NOMO-1 treated with dmso at 0.1 percent for 144 hours (cell line): ENCODE measurements around the gene CGB2.
"Not testable (repeated sequence)": the region's sequence is repeated elsewhere in the genome, so short reads cannot be mapped to it uniquely, and the experiment has no call there.

ENCODE experiments used
- DNase-seq: peaks from one replicate; lab custom pipeline; 2025; ENCODE audit not compliant: unreplicated experiment; lab: John Stamatoyannopoulos, UW

CGB2 gene

GRCh38 chr19:49009828-49010227 is 21.9 kb upstream of the CGB2 start:
- no peak for DNase-seq

GRCh38 chr19:49010453-49010852 is 21.2 kb upstream of the CGB2 start:
- DNase-seq = no peak

DNA sequence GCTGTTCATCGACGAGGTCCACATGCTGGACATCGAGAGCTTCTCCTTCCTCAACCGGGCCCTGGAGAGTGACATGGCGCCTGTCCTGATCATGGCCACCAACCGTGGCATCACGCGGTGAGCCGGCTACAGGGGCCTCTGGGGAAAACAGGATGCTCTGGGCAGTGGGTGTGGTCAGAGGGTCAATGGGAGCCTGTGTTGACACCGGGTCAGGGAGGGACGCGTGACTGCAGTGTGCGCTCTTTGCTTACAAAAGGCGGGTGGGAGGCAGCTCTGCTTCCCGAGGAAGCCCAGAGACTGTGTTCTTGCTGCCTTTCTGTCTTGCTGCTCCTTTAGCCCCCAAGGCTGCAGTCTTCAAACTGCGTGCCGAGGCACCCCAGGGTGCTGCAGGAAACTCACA is 20.5 kb upstream of the CGB2 start:
- no peak for DNase-seq

DNA sequence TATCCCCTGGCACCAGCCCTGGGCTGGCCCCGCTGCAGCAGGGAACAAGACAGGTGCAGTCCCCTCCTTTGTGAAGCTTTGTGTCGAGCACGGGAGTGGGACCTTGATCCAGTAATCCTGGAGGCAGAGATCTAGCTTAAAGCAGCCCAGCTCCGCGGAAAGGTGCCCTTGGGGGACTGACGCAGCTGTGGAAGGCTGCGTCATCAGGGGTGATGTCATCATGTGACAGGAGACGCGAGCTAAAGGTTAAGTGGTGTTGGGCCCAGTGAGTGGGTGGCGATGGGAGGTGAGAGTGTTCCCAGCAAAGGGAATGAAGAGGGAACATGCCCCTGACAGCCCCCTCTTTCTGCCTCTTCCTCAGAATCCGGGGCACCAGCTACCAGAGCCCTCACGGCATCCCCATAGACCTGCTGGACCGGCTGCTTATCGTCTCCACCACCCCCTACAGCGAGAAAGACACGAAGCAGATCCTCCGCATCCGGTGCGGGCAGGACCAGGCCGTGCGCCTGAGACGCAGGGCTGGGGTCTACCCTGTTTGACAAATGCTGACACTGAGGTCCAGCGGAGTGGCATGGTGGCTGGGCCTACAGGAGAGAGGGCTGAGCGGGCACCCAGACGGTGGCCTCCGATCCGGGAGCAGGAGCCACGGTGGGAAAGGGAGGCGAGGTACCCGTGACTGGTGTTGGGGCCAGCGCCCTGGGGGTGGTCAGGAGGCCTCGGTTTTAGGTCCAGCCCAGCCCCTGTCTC is 17.4 kb upstream of the CGB2 start:
- no peak for DNase-seq

DNA sequence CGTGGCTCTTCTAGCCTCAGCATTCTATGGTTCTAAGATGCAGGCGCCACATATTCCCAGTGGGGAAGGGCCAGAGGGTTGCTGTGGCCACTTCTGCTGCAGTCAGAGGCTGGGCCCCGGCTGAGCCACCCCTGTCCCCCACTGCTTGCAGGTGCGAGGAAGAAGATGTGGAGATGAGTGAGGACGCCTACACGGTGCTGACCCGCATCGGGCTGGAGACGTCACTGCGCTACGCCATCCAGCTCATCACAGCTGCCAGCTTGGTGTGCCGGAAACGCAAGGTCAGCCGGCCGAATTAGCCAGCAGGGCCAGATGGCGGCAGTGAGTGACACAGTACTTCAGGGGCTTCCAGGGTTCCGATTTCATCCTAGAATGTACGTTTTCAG is 16.8 kb upstream of the CGB2 start:
- DNase-seq = no peak

DNA sequence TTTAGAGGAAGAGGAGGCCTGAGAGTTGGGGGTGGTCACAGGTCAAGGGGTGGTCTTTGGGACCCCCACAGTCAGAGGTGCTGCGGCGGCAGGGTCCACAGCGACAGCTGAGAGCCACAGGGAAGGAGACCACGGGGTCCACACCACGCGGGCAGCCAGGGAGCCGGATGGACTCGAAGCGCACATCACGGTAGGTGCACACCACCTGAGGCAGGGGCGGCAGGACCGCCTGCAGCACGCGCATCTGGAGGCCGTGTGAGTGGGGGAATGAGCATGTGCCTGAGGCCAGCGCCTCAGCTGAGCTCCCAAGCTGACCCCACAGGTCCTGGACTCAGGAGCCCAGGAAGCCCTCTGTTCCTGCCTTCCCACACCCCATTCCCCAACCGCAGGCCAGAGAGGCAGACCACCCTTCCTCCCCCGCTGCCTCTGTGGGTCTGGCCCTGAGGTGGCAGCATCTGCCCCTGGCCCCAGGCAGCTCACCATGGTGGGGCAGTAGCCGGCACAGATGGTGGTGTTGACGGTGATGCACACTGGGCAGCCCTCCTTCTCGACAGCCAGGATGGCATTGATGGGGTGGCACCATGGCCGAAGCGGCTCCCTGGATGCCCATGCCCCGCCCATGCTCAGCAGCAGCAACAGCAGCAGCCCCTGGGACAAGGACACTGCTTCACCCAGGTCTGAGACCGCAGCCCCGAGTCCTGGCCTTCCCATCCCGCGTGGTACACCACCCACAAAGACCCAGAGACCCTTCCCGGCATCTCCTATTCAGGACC is 15.4 kb upstream of the CGB2 start:
- DNase-seq = no peak

DNA sequence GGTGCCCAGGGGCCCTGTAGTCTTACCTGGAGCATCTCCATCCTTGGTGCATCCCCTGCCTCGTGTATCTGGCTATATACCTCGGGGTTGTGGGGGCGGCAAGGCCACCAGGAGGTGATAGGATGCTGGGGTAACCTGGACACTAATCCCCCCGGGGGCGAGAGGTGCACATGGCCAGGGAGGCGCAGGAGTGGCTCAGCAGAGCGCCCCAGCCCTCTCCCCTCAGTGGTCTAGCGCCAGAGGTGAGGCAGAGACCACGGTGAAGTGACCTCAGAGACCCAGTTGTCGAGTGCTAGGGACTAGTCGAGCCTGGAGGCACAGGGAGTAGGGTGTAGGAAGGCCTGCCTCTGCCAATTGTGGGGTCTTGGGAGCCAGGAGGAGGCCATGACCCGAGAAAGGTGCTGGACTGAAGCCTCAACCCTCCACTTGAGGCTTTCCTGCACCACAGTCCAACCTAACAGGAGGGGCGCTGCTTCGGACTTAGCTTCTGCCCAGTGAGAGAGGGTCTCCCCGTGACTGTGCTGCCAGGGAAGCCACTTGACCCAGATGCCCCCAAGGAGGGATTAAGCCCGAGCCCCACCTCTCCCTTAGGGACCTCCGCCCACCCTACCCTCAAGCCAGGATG is 14.5 kb upstream of the CGB2 start, which contains the start of gene LHB:
Gene LHB (minus strand): TSS at position 51 of the 625 bp plus-strand sequence. CDS start 10 bp downstream, at position 41.
- no peak for DNase-seq

DNA sequence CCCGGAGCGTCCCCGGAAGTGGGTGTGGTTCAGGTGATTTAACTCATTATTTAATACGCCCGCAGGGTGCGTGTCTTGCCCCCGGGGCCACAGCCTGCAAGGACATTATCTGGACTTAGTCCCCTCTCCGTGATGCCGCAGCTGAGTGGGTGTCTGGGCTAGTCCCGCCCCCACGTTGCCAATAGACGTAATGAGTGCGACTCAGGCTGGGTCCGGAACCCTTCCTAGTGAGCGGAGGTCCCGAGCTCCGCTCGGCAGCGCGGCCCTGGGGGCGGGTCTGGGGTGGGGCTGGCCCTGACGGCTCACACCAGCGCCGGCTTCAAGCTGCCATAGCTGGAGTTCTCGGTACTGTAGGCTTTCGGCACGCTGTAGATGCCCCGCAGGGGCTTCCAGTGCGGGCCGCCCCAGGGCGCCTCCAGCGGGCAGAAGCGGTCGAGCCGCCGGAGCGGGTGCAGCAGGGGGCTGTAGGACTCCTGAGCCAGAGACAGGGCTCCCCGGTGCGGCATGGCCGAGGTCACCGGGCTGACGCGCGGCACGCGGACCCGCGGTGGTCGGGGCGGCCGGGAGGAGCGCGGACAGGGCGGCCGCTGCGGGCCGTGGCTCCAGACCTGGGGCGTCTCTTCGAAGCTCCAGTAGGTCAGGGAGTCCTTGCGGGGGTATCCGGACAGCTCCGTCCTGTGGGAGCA is 13.9 kb upstream of the CGB2 start:
- DNase-seq = no peak

DNA sequence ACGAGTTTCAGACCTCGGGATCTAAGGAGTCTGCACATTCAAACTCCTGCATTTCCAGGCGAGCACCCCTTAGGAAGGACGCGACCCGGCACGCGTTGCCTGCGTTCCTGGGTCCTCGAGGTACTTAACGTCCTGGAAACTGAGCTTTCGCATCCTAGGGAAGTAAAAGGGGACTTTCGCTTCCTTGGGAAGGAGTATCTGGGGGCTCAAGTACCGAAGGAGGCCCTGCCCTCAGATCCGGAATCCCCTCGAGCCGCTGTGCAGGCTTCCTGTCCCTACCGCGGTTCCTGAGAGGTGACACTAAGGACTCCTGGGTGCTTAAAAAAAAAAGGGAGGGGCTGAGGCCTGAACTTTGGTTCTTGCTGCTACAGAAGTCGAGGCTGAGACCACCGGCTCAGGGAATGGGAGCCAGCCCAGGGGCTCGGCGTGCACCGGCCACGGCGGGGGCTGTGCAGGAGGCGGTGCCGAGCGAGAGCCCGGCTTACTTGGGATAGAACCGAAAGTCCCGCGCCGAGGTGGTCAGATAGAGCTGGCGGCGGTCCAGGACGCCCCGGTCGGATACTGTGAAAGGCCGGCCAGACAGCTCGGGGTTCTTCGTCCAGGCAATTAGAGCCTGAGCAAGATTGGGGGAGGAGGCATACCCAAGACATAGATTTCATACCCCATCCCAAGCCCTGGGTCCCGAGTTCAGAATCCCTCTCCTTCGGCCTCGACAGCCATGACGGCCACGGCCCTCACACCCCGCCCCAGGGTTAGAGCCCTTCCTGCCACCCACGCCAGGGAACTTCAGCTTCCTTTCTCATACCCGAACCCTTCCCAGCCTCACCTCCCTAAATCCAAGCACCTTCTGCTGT is 13.1 kb upstream of the CGB2 start:
- not testable (repeated sequence) for DNase-seq

- no peak for DNase-seq
These were observed 12.3 kb upstream of the CGB2 start for GRCh38 chr19:49019242-49019932.

- no peak for DNase-seq
These were observed 11.3 kb upstream of the CGB2 start for GRCh38 chr19:49020342-49020741.

GRCh38 chr19:49020931-49021895 is 10.5 kb upstream of the CGB2 start:
- DNase-seq = no peak

DNA sequence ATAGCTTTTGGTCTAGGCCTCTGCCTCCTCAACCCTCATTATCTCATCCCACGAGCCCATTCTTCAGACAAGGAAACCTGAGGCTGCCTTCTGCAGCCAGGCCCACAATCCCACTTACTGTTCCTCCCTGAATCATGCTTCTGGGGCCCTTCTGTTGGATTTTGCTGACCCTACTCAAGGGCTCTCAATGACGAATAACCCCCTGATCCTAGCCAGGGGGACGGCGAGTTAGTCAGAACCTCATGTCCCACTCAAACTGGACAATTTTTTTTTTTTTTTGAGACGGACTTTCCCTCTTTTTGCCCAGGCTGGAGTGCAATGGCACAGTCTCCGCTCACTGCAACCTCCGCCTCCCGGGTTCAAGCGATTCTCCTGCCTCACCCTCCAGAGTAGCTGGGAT is 9.6 kb upstream of the CGB2 start:
- no peak for DNase-seq

- DNase-seq = not testable (repeated sequence)
These were observed 7.5 kb upstream of the CGB2 start, which contains the start of gene CGB3 for GRCh38 chr19:49024233-49024632. TSS of gene CGB3 (minus strand) at chr19:49024333. CDS start at chr19:49023971, 362 bp downstream.

DNA sequence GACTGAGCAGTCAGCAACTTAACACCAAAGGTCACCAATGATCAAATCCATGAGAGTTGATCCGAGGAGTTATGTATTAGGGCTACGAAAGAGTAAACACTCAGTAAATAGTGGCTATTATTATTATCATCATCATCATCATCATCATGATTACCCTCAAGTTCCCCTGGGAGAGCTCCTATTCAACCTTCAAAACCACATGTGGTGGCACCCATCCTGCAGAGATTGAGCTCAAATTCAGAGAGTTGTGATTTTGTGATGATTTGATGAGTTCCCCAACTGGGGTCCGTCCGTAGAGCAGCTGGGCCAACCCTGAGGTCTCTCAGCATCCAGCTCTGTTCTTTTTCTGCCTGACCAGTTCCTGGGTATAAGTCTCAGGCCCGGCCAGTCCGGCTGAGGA is 6.6 kb upstream of the CGB2 start:
- not testable (repeated sequence) for DNase-seq

- DNase-seq = not testable (repeated sequence)
These were observed 6.1 kb upstream of the CGB2 start for GRCh38 chr19:49025599-49025998.

DNA sequence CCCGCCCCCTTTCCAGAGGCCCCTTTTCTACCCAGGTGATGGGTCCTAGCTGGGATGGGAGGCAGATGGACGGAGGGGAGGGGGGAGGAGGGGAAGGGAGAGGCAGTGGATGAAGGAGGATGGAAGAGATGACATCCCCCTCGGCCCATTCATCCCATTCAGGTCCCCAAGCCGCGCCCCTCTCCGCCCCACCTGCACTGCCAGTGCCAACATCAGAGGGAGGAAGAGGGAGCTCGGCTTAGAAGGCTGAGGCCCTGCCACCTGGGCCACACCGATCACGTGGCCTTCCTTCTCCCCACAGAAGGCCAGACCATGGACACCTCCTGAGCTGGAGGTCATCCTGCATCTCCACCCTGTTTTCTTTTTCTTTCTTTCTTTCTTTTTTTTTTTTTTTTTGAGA is 3.0 kb upstream of the CGB2 start:
- not testable (repeated sequence) for DNase-seq

GRCh38 chr19:49029749-49030148 is 1.9 kb upstream of the CGB2 start:
- not testable (repeated sequence) for DNase-seq

- DNase-seq = not testable (repeated sequence)
These were observed 1.4 kb upstream of the CGB2 start for GRCh38 chr19:49030323-49030722.
